PFSK-1 (cell line): ENCODE data around the gene PHF12.

ENCODE experiments used
- FOXP2 ChIP-seq: optimal IDR thresholded peaks from 2 replicates; pipeline ENCODE3; 2011; ENCODE audit warnings: borderline replicate concordance, control low read depth, inconsistent platforms; ENCODE audit not compliant: insufficient read depth; ENCODE audit errors: extremely low read length, extremely low read depth
- POLR2AphosphoS5 ChIP-seq: IDR thresholded peaks from 2 replicates; pipeline ENCODE4 v1.6.1; 2012; ENCODE audit warnings: low read depth, mild to moderate bottlenecking, control low read depth, low read length, moderate library complexity
- SIN3A ChIP-seq: IDR thresholded peaks from 2 replicates; pipeline ENCODE4 v1.6.1; 2012; ENCODE audit warnings: mild to moderate bottlenecking, low read length, moderate library complexity, borderline replicate concordance; ENCODE audit not compliant: insufficient read depth
- TAF1 ChIP-seq: IDR thresholded peaks from 2 replicates; pipeline ENCODE4 v1.6.1; 2012; ENCODE audit warnings: low read length, control low read depth, borderline replicate concordance; ENCODE audit not compliant: insufficient read depth
- TF ChIP-seq, protein P1 (sequence below), 2 experiments: IDR thresholded peaks; 2 replicates each; pipeline versions ENCODE4 v1.6.1 to v1.8.0; 2011 to 2012; ENCODE audit warnings: low read depth in 2 of 2, low read length in 2 of 2, control low read depth in 1 of 2, inconsistent platforms in 1 of 2, mild to moderate bottlenecking in 1 of 2, moderate library complexity in 1 of 2; ENCODE audit not compliant: insufficient read depth in 1 of 2

The PHF12 gene

DNA sequence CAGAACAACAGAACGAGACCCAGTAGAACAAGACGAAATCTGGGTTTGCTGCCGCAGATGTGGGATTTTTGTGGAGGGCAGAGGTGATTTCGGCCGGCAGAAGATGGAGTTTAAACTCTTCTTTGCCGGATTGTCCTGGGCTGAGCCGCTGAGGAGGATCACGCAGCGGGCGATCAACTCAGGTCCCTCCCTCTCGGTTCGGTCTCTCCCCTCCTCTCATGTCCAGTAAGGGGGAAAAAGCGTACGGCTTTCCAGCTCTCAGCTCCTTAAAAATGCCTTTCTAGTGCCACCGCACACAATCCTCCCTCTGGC lies 2.5 kb downstream of the PHF12 start:
- TF ChIP-seq TAF1: no peak
- no peak for TF ChIP-seq POLR2AphosphoS5
- no peak for TF ChIP-seq SIN3A
- TF ChIP-seq, protein P1, sequence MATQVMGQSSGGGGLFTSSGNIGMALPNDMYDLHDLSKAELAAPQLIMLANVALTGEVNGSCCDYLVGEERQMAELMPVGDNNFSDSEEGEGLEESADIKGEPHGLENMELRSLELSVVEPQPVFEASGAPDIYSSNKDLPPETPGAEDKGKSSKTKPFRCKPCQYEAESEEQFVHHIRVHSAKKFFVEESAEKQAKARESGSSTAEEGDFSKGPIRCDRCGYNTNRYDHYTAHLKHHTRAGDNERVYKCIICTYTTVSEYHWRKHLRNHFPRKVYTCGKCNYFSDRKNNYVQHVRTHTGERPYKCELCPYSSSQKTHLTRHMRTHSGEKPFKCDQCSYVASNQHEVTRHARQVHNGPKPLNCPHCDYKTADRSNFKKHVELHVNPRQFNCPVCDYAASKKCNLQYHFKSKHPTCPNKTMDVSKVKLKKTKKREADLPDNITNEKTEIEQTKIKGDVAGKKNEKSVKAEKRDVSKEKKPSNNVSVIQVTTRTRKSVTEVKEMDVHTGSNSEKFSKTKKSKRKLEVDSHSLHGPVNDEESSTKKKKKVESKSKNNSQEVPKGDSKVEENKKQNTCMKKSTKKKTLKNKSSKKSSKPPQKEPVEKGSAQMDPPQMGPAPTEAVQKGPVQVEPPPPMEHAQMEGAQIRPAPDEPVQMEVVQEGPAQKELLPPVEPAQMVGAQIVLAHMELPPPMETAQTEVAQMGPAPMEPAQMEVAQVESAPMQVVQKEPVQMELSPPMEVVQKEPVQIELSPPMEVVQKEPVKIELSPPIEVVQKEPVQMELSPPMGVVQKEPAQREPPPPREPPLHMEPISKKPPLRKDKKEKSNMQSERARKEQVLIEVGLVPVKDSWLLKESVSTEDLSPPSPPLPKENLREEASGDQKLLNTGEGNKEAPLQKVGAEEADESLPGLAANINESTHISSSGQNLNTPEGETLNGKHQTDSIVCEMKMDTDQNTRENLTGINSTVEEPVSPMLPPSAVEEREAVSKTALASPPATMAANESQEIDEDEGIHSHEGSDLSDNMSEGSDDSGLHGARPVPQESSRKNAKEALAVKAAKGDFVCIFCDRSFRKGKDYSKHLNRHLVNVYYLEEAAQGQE (IDR thresholded peaks at IDR 0.05; ENCODE audit: insufficient read depth in 1 of 2, low read depth in 2 of 2, low read length in 2 of 2): no peak
- TF ChIP-seq FOXP2: no peak

DNA sequence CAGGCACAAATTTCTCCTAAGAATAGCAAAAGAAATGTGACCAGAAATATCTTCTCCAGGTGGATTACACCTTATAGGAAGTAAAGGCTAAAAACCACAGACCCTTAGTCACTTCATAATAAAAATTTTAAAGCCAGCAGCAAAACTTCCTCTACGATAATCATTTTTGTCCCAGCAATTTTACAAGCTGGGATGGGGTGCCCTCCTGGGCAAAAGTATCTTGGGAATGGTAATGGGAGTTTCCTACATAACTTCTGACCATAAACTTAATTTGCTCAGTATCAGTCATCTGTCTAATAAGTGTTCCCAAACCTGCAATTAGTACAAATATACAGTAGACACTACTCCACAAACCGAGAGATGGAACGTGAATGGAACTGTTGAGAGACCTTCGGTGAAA lies 3.0 kb downstream of the PHF12 start:
- TF ChIP-seq SIN3A: no peak
- TF ChIP-seq, protein P1 (IDR thresholded peaks at IDR 0.05; ENCODE audit: insufficient read depth in 1 of 2, low read depth in 2 of 2, low read length in 2 of 2): no peak
- no peak for TF ChIP-seq TAF1

- TF ChIP-seq TAF1 (no peak), FOXP2 (no peak), SIN3A (no peak), POLR2AphosphoS5 (no peak)
- TF ChIP-seq, protein P1 (IDR thresholded peaks at IDR 0.05; ENCODE audit: insufficient read depth in 1 of 2, low read depth in 2 of 2, low read length in 2 of 2): no peak
Observed at GRCh38 chr17:28947639-28948038, 3.7 kb downstream of the PHF12 start.

- TF ChIP-seq POLR2AphosphoS5 (no peak), SIN3A (peak; percentile 56; the same call in 1 of the 2 replicates), TAF1 (no peak)
Observed at GRCh38 chr17:28946239-28946638, 5.1 kb downstream of the PHF12 start.

GRCh38 chr17:28944862-28945741 lies 6.2 kb downstream of the PHF12 start:
- TF ChIP-seq TAF1 (no peak), FOXP2 (no peak), POLR2AphosphoS5 (no peak), SIN3A (no peak)
- TF ChIP-seq, protein P1 (IDR thresholded peaks at IDR 0.05; ENCODE audit: insufficient read depth in 1 of 2, low read depth in 2 of 2, low read length in 2 of 2): no peak
